Ectodermal cell (in vitro differentiated cells): ENCODE measurements around the gene DLD.
A peak's percentile ranks its signal among the peaks of the same experiment; 100 is the strongest.

Source experiments
- H3K27ac ChIP-seq: 2 replicates; pipeline ENCODE4 v1.7.0; 2013; ENCODE audit warnings: mild to moderate bottlenecking, low read depth, low read length; ENCODE audit not compliant: insufficient read depth, poor library complexity, severe bottlenecking
- H3K27me3 ChIP-seq: 2 replicates; pipeline ENCODE4 v1.7.0; 2013; ENCODE audit warnings: mild to moderate bottlenecking, low read length; ENCODE audit not compliant: insufficient read depth, control insufficient read depth, poor library complexity, severe bottlenecking
- H3K36me3 ChIP-seq: one replicate; pipeline ENCODE4 v1.7.0; 2013; ENCODE audit warnings: low read length; ENCODE audit not compliant: control insufficient read depth, insufficient read depth
- H3K4me1 ChIP-seq: one replicate; pipeline ENCODE4 v1.7.0; 2013; ENCODE audit warnings: low read length; ENCODE audit not compliant: control insufficient read depth, insufficient read depth
- H3K4me3 ChIP-seq: 2 replicates; pipeline ENCODE4 v1.7.0; 2013; ENCODE audit warnings: low read depth, low read length, control low read depth; ENCODE audit not compliant: insufficient read depth
- H3K9me3 ChIP-seq: 2 replicates; pipeline ENCODE4 v1.7.0; 2013; ENCODE audit warnings: mild to moderate bottlenecking, low read length, moderate library complexity; ENCODE audit not compliant: control insufficient read depth
- WGBS, 2 experiments: methylation state at CpG; one replicate each; pipeline ENCODE4 v1.1.7; 2013; ENCODE audit warnings: missing lambda C conversion rate in 2 of 2; 5-methylcytosine and 5-hydroxymethylcytosine counted together

The DLD gene

GRCh38 chr7:107931740-107932515 lies 40.9 kb downstream of the DLD start:
- Histone ChIP-seq H3K4me3 (no peak overlapping the region), H3K27me3 (no peaks in the 10 kb centered on the region), H3K36me3 (peaks cover 18% of the 10 kb centered on the region), H3K4me1 (peaks cover 22% of the 10 kb centered on the region), H3K9me3 (no peaks in the 10 kb centered on the region), H3K27ac (peak overlapping the region; percentile 68)
- 51 to 60% methylated on average over 5 of the region's 5 CpGs for WGBS, 2 experiments

- Histone ChIP-seq H3K4me1 (peaks cover 28% of the 10 kb centered on the region), H3K27ac (peak overlapping the region; percentile 68), H3K9me3 (no peaks in the 10 kb centered on the region), H3K27me3 (no peaks in the 10 kb centered on the region), H3K36me3 (peaks cover 18% of the 10 kb centered on the region), H3K4me3 (no peak overlapping the region)
- 0% methylated on average over 2 of the region's 2 CpGs for WGBS, 2 experiments
Observed at GRCh38 chr7:107932805-107933204, 41.8 kb downstream of the DLD start.

- 9 to 14% methylated on average over 6 of the region's 6 CpGs for WGBS, 2 experiments
- Histone ChIP-seq H3K27ac (peak overlapping the region; percentile 22), H3K4me1 (peaks cover 28% of the 10 kb centered on the region), H3K9me3 (no peaks in the 10 kb centered on the region), H3K27me3 (no peaks in the 10 kb centered on the region), H3K36me3 (peaks cover 16% of the 10 kb centered on the region), H3K4me3 (no peak overlapping the region)
Observed at GRCh38 chr7:107933386-107934013, 42.5 kb downstream of the DLD start.

GRCh38 chr7:107934991-107935770 lies 44.2 kb downstream of the DLD start:
- no peaks in the 10 kb centered on the region for H3K9me3 ChIP-seq
- H3K27ac ChIP-seq, result no peak overlapping the region
- H3K27me3 ChIP-seq, result no peaks in the 10 kb centered on the region
- peaks cover 8% of the 10 kb centered on the region for H3K36me3 ChIP-seq
- no peak overlapping the region for H3K4me3 ChIP-seq
- WGBS, 2 experiments, result 64 to 66% methylated on average over 7 to 8 of the region's 8 CpGs
- H3K4me1 ChIP-seq, result peaks cover 28% of the 10 kb centered on the region

GRCh38 chr7:107936312-107936711 lies 45.3 kb downstream of the DLD start:
- Histone ChIP-seq H3K27me3 (no peaks in the 10 kb centered on the region), H3K27ac (no peak overlapping the region), H3K9me3 (no peaks in the 10 kb centered on the region), H3K36me3 (peaks cover 8% of the 10 kb centered on the region), H3K4me1 (peaks cover 28% of the 10 kb centered on the region), H3K4me3 (no peak overlapping the region)
- 99 to 100% methylated on average over 1 to 2 of the region's 2 CpGs for WGBS, 2 experiments

- H3K9me3 ChIP-seq, result no peaks in the 10 kb centered on the region
- no peaks in the 10 kb centered on the region for H3K27me3 ChIP-seq
- WGBS, 2 experiments, result 20 to 40% methylated on average over 1 of the region's 1 CpG
- no peak overlapping the region for H3K4me3 ChIP-seq
- peaks cover 8% of the 10 kb centered on the region for H3K36me3 ChIP-seq
- H3K4me1 ChIP-seq, result peaks cover 20% of the 10 kb centered on the region
- H3K27ac ChIP-seq, result no peak overlapping the region
Observed at GRCh38 chr7:107937531-107937930, 46.5 kb downstream of the DLD start.

GRCh38 chr7:107938456-107939250 lies 47.7 kb downstream of the DLD start:
- Histone ChIP-seq H3K27me3 (no peaks in the 10 kb centered on the region), H3K36me3 (peaks cover 12% of the 10 kb centered on the region), H3K4me1 (peaks cover 10% of the 10 kb centered on the region), H3K4me3 (no peak overlapping the region), H3K27ac (no peak overlapping the region), H3K9me3 (no peaks in the 10 kb centered on the region)
- WGBS, 2 experiments, result 91 to 93% methylated on average over 6 of the region's 6 CpGs

- Histone ChIP-seq H3K9me3 (no peaks in the 10 kb centered on the region), H3K27me3 (no peaks in the 10 kb centered on the region), H3K4me3 (no peak overlapping the region), H3K4me1 (peaks cover 7% of the 10 kb centered on the region), H3K36me3 (peaks cover 16% of the 10 kb centered on the region), H3K27ac (no peak overlapping the region)
- 95% methylated on average over 16 of the region's 16 CpGs for WGBS, 2 experiments
Observed at GRCh38 chr7:107939573-107940489, 48.8 kb downstream of the DLD start.

GRCh38 chr7:107940951-107941350 lies 50.0 kb downstream of the DLD start:
- WGBS, 2 experiments, result 95 to 100% methylated on average over 3 to 4 of the region's 4 CpGs
- no peak overlapping the region for H3K27ac ChIP-seq

More at GRCh38 chr7:107940951-107941350, 50.0 kb downstream of the DLD start:
- Histone ChIP-seq H3K36me3 (peaks cover 16% of the 10 kb centered on the region), H3K4me1 (peaks cover 7% of the 10 kb centered on the region), H3K9me3 (no peaks in the 10 kb centered on the region), H3K4me3 (no peak overlapping the region), H3K27me3 (no peaks in the 10 kb centered on the region)
